ENCODE data around the gene TMEM175. TPM values are rescaled to one million over a fixed set of nuclear protein-coding genes. Genes with fewer than 3 reads are reported as not detected.
A peak's percentile ranks its signal among the peaks of the same experiment; 100 is the strongest.
"Not testable (repeated sequence)": the region's sequence is repeated elsewhere in the genome, so short reads cannot be mapped to it uniquely, and the experiment has no call there.

The TMEM175 gene
- total RNA-seq, 1 experiment from 2014 or later, result 15.0 TPM

DNA sequence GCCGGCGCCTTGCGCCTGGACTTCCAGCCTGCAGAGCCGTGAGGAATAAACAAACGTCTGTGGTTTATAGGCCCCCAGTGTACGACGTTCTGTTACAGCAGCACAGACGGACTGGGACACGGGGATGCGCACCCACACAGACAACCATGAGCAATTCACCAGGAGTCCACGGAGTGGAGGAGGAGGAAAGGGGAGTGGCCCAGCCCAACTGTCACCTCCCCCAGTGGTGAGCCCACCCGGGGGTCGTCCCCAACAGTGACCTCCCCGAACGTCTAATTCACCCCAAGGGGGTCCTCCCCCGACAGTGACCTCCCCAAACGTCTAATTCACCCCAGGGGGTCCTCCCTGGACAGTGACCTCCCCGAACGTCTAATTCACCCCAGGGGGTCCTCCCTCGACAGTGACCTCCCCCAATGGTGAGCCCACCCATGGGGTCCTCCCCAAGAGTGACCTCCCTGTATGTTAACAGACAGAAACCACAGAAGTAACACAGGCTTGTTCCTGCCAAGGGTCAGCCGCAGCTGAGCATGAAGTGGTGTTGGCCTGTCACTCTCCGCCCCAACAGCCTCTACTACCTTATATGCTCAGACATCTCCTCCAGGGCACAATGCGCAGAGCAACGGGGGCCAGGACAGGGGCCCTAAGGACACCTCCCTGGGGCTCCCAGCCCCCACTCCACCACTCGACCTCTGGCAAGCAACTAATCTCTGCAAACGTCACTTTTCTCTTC, 6.3 kb upstream of the TMEM175 start:
- Histone ChIP-seq H3K27me3 (no peaks in the 10 kb centered on the region), H3K4me3 (no peak overlapping the region), H3K36me3 (no peaks in the 10 kb centered on the region), H3K9me3 (no peaks in the 10 kb centered on the region)
- no peak for DNase-seq

GRCh38 chr4:926538-926937, 5.7 kb upstream of the TMEM175 start:
- H3K9me3 ChIP-seq, result no peaks in the 10 kb centered on the region
- no peak for DNase-seq
- H3K4me3 ChIP-seq, result no peak overlapping the region
- no peaks in the 10 kb centered on the region for H3K27me3 ChIP-seq
- H3K36me3 ChIP-seq, result no peaks in the 10 kb centered on the region

- H3K9me3 ChIP-seq, H3K27me3 ChIP-seq, H3K36me3 ChIP-seq, DNase-seq, H3K4me3 ChIP-seq: not testable (repeated sequence)
Measured at GRCh38 chr4:927566-927965, 4.7 kb upstream of the TMEM175 start.

GRCh38 chr4:929096-929765, 3.0 kb upstream of the TMEM175 start:
- no peaks in the 10 kb centered on the region for H3K9me3 ChIP-seq
- no peak for DNase-seq
- H3K27me3 ChIP-seq, result no peaks in the 10 kb centered on the region
- H3K36me3 ChIP-seq, result no peaks in the 10 kb centered on the region
- no peak overlapping the region for H3K4me3 ChIP-seq

- no peak for DNase-seq
- Histone ChIP-seq H3K36me3 (no peaks in the 10 kb centered on the region), H3K4me3 (no peak overlapping the region; the same call in 1 of the 2 replicates), H3K27me3 (no peaks in the 10 kb centered on the region), H3K9me3 (no peaks in the 10 kb centered on the region)
Measured at GRCh38 chr4:930028-930551, 2.2 kb upstream of the TMEM175 start.

GRCh38 chr4:930827-931193, 1.4 kb upstream of the TMEM175 start:
- Histone ChIP-seq H3K27me3 (no peaks in the 10 kb centered on the region), H3K4me3 (peak overlapping the region; percentile 85), H3K36me3 (no peaks in the 10 kb centered on the region), H3K9me3 (no peaks in the 10 kb centered on the region)
- DNase-seq, result no peak

DNA sequence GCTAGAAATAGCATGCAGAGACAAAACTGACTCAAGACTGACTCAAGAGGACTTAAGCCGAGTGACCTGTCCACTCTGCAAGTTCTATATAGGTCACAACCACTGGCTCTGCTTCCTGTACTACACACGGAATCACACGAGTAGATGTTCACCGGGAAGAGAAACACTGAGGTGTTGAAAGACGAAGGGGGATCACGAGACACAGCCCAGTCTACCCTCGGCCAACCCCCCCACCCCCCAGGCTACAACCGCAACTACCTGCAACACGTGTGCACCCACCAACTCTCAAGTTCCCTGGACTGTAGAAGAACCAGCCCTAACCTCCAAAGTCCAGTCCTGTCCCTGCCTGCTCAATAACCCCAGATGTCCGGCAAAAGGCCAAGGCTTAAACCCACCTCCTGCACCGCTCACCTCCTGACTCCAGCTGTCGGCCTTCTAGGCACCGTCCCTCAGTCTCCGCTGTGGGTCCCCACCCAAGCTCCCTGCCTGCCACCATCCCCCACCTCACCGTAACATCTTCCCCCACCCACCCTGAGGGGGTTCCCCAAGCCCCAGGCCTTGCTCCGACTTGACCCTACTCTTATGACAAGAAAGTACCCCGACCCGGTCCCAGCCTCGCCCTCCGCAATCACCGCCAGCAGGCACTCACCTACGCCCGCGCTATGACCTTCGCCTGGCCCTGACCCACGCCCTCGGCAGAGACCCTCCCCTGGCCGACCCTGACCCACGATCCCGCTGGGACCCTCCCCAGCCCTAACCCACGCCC, 883 bp upstream of the TMEM175 start:
- H3K9me3 ChIP-seq, result no peaks in the 10 kb centered on the region
- H3K36me3 ChIP-seq, result no peaks in the 10 kb centered on the region
- peak; percentile 15 for DNase-seq
- no peaks in the 10 kb centered on the region for H3K27me3 ChIP-seq
- peak overlapping the region; percentile 85 for H3K4me3 ChIP-seq

- DNase-seq, result no peak
- no peaks in the 10 kb centered on the region for H3K36me3 ChIP-seq
- no peaks in the 10 kb centered on the region for H3K9me3 ChIP-seq
- H3K4me3 ChIP-seq, result peak overlapping the region; percentile 85
- no peaks in the 10 kb centered on the region for H3K27me3 ChIP-seq
Measured at GRCh38 chr4:932713-933070, 432 bp downstream of the TMEM175 start.

DNA sequence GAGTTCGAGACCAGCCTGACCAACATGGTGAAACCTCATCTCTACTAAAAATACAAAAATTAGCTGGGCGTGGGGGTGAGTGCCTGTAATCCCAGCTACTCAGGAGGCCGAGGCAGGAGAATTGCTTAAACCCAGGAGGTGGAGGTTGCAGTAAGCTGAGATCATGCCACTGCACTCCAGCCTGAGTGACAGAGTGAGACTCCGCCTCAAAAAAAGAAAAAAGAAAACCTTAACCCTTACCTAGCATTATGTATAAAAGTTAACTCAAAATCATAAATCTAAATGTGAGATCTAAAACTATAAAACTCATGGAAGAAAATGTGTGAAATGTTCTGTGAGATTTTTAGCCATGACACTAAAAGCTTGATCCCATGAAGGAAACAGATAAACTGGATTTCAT, 7.2 kb downstream of the TMEM175 start:
- not testable (repeated sequence) for DNase-seq, H3K27me3 ChIP-seq, H3K4me3 ChIP-seq, H3K36me3 ChIP-seq, H3K9me3 ChIP-seq

- Histone ChIP-seq H3K27me3 (no peaks in the 10 kb centered on the region), H3K9me3 (no peaks in the 10 kb centered on the region), H3K36me3 (no peaks in the 10 kb centered on the region), H3K4me3 (no peak overlapping the region)
- no peak for DNase-seq
Measured at GRCh38 chr4:945274-946102, 13.2 kb downstream of the TMEM175 start.

- DNase-seq, result no peak
- H3K27me3 ChIP-seq, result no peaks in the 10 kb centered on the region
- no peak overlapping the region for H3K4me3 ChIP-seq
- H3K9me3 ChIP-seq, result no peaks in the 10 kb centered on the region
- H3K36me3 ChIP-seq, result no peaks in the 10 kb centered on the region
Measured at GRCh38 chr4:946103-946450, 13.8 kb downstream of the TMEM175 start.

DNA sequence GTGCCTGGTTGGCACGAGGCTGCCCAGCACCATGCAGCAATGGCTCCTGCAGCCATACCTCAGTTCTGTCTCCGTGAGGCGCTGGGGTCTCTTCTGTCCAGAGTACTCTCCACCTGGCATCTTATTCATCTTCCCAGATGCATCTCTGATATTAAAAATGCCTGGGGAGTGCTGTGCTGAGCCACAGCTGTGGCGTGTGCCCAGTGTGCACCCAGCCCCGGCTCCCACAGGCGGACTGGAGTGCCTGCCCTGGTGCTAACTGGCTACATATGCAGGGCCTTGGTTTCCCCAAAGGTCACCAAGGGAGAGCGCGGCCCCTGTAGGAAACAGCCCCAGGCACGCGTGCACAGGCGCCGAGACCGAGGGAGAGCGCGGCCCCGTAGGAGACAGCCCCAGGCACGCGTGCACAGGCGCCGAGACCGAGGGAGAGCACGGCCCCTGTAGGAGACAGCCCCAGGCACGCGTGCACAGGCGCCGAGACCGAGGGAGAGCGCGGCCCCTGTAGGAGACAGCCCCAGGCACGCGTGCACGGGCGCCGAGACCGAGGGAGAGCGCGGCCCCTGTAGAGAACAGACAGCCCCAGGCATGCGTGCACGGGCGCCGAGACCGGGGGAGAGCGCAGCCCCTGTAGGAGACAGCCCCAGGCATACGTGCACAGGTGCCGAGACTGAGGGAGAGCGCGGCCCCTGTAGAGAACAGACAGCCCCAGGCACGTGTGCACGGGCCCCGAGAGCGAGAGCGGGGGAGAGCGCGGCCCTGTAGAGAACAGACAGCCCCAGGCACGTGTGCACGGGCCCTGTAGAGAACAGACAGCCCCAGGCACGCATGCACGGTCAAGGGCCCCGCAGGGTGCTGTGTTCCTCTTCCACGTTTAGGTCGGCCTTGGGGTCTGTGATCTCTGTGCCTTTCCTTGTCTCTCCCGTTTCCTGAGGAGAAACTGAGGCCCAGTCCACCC, 14.5 kb downstream of the TMEM175 start:
- no peak overlapping the region for H3K4me3 ChIP-seq
- no peak for DNase-seq
- H3K27me3 ChIP-seq, result no peaks in the 10 kb centered on the region
- no peaks in the 10 kb centered on the region for H3K36me3 ChIP-seq
- no peaks in the 10 kb centered on the region for H3K9me3 ChIP-seq

GRCh38 chr4:947491-947971, 15.3 kb downstream of the TMEM175 start:
- H3K36me3 ChIP-seq, result no peaks in the 10 kb centered on the region
- no peaks in the 10 kb centered on the region for H3K27me3 ChIP-seq
- no peak for DNase-seq
- H3K9me3 ChIP-seq, result no peaks in the 10 kb centered on the region
- no peak overlapping the region for H3K4me3 ChIP-seq

DNA sequence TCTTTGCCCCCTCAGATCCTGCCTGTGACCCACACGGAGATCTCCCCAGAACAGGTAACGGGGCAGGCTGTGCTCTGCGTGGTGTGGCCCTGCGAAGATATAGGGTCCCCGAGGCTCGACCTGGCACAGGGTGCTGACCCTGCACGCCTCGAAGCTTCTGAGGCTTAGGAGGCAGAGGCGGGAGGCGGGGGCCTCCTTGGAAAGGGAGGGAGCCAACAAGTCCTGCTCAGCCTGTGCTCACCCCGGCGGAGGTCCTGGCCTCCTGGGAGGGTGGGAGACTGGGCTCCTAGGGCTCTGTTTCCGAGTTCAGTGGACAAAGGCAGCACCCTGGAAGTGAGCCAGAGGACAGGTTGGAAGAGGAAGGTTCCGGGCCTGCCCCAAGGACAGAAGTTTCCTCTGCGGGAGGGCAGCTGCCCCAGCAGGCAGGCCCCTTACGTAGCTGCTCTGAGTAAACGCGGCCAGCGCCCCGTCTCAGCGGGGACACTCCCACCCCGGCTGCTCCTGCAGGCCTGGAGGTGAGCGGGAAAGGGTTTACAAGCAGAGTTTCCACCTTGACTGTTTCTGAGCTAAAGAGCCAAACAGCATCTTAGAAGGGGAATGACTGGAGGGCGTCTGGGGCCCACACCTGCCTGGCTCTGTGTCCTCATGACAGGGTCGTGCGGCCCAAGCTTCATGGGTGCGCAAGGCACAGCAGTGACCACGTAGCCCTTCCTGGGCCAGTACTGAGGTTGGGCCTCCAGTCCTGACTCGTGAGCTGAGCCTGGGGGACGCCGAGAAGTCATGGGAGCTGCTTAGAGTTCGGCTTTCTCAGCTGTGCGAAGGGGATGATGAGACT, 16.1 kb downstream of the TMEM175 start:
- DNase-seq, result no peak
- Histone ChIP-seq H3K9me3 (no peaks in the 10 kb centered on the region), H3K36me3 (no peaks in the 10 kb centered on the region), H3K4me3 (no peak overlapping the region), H3K27me3 (no peaks in the 10 kb centered on the region)

DNA sequence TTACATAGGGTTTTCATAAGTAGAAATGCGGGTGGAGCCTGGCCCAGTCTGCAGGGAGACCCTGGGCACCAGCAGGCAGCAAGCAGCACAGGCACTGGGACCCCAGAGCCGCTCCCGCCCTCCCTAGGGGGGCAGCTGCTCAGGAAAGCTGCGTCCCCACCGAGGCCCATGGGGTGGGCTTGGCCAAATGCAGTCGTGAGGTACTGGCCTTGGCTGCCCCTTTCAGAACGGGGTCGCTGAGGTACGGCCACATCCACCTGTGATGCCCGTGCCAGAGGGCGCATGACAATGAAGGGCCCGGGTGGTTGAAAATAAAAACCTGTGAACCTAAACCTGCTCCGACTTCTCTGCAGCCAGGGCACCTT, 16.7 kb downstream of the TMEM175 start:
- Histone ChIP-seq H3K27me3 (no peaks in the 10 kb centered on the region), H3K9me3 (no peaks in the 10 kb centered on the region), H3K4me3 (no peak overlapping the region), H3K36me3 (no peaks in the 10 kb centered on the region)
- DNase-seq, result no peak

All from MG63 (cell line).